GM18505 (cell line): ENCODE results near the gene PLA1A.
A peak's percentile ranks its signal among the peaks of the same experiment; 100 is the strongest.

Experiments used
- ATAC-seq: cut with Tn5 transposase; IDR thresholded peaks from one replicate; pipeline ENCODE4 v1.9.1; 2021; ENCODE audit not compliant: unreplicated experiment
- POLR2A ChIP-seq: IDR thresholded peaks from 4 replicates; pipeline ENCODE4 v1.6.1; 2011; ENCODE audit warnings: borderline replicate concordance; ENCODE audit not compliant: insufficient read depth, insufficient read length; ENCODE audit errors: extremely low read depth

Gene PLA1A

DNA sequence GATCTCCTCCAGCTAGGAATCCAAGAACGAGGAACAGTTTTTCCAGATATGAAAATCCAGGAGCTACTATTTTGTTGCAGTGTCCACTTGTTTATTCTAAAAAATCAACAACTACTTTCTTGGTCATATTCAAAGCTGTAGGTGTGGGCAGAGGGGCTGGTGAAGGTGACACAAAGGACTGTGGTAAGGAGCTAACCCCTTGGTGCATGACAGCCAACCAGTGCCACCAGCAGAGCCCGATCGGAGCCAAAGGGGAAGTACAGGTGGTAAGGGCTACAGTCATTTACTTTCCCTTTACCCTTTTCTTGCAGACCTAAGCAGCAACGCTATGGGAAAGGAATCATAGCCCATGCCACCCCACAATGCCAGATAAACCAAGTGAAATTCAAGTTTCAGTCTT is 30.7 kb downstream of the PLA1A start:
- no peak for TF ChIP-seq POLR2A
- peak; percentile 62 for ATAC-seq

DNA sequence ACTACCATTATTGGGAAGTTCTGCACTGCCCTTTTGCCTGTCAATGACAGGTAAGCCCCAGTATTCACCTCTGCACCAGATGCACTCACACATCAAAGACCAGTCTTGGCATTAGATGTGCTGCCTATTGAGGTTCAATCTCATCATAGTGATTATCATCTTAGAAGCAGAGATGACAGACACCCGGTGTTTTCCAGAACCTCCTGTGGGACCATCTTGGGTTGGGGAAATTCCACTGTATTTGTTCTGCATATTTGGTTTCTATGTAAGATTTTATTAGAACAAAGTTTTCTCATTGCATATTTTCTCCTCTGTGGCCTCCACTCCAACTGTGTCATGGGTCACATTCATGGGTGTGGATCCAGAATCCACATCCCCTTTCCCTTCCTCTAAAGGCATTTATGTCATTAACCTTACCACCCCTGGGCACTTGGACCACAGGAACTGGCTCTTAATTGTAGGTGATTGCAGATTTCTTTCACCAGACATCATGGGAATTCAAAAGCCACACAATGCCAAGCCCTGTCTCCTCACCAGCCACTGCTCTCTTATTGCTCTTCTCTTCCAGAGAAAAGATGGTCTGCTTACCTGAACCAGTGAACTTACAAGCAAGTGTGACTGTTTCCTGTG is 31.2 kb downstream of the PLA1A start:
- no peak for TF ChIP-seq POLR2A
- ATAC-seq: peak; percentile 30

DNA sequence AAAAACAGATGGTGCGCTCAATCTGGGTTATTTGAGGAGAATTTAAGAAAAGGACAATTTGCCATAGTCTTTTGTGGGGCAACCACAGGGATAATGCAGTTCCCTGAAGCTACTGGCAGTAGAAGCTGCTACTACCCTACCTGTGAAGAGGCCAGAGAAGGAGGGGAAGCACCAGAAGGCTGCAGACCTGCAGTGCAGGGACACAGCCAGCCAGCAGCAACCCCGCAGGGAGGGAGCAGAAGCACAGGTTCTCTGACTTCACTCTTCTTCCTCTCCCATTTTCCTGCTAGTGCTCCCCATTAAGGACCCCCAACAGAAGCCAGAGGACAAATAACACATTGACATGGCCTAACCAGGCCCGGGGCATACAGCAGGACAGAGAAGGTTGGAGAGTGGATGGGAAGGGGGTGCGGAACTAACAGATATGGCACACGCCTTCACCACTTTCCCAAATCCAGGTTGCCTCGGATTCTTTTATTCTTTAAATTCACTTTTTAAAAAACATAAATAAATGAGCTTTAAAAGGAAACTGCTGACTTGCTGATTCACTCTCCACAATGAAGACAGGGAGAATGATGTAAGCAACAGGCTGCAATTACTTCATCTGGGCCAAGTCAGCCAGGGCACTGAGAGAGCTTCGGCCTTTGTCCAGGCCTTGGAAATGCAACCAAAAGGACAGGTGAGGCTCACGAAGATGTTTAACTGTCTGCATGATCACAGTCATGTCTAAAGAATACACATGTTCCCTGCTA is 32.6 kb downstream of the PLA1A start:
- no peak for ATAC-seq
- TF ChIP-seq POLR2A: no peak

DNA sequence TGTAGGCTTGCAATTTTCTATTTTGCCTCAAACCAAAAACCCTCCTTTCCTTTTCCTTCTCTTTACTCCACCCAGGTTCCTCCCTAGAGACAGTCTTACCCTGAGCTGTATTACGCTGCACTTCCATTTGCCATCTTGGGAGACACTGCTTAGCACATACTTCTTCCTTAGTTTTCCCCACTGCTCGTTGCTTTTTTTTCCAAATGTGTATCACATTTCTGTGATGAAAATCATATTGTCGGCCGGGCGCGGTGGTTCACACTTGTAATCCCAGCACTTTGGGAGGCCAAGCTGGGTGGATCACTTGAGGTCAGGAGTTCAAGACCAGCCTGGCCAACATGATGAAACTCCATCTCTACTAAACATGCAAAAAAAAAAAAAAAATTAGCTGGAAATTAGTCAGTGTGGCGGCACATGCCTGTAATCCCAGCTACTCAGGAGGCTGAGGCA is 33.2 kb downstream of the PLA1A start:
- no peak for TF ChIP-seq POLR2A
- ATAC-seq: no peak

DNA sequence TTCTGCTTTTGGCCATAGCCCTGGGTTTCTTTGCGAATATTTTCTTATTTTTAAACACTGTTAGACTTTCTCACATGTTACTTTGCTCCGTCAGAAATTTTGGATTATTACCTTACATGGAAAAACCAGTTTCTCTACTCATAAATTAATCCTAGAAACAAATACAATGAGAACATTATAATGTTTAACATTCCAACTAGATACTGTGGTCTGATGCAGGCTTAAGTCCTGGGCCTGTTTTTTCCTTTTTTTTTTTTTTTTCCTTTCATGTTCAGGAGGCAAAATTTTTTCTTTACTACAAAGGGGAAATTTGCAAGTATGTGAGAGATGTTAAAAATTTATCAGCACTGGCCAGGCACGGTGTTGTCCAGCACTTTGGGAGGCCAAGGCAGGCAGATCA is 33.8 kb downstream of the PLA1A start:
- no peak for TF ChIP-seq POLR2A
- no peak for ATAC-seq

DNA sequence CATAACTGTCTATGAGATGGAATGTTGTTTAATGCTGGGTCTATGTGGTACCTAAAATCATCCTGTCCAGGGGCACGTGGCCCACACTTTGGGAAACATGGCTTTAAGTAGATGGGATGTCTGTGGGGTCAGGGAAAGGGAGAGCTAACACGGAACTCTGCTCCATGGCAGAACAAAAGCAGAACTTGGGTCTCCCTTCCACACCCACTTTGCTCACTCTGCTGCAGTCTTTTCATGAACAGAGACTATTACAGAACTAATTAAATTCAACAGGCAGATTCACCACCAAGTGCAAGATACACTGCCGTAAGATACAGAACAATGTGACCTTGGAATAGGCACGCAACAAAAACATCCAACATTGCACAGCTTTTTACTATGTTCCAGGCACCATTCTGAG is 34.5 kb downstream of the PLA1A start:
- no peak for TF ChIP-seq POLR2A

DNA sequence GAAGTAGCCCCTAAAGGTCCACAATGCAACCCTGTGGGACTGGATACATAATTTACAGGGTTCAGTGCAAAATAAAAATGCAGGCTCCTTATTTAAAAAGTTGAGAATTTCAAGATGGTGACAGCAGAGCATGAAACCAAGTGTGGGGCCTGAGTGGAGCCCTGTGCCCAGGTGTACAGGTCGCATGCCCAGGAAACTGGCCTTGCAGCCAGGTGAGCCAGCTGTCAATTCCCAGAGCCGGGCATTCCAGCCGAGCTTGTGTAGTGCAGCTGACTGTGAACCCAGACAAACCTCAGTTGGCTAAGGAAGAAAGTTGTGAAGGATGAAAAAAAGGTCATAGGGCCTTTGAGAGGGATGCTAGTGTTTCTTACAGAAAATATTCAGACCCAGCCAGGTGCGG is 35.1 kb downstream of the PLA1A start:
- no peak for ATAC-seq
- TF ChIP-seq POLR2A: no peak

More for the DNA sequence above, 34.5 kb downstream of the PLA1A start:
- no peak for ATAC-seq

DNA sequence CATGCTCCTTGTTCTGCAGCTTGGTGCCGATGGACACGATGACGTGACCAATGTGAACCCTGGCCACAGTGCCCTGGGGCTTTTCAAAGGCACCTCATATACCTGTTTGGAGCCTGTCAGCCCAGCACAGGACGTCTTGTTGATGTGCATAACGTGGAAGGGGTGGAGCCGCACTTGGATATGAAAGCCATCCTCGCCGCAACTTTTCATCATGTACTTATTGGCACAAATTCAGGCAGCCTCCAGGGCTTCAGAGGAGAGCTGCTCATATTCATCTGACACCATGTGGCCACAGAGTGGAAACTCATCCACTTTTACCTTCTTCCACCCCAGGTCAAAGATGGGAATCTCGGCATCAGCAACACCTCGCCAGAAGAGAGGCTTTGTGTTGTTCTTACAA is 38.0 kb downstream of the PLA1A start:
- no peak for TF ChIP-seq POLR2A
- ATAC-seq: no peak

DNA sequence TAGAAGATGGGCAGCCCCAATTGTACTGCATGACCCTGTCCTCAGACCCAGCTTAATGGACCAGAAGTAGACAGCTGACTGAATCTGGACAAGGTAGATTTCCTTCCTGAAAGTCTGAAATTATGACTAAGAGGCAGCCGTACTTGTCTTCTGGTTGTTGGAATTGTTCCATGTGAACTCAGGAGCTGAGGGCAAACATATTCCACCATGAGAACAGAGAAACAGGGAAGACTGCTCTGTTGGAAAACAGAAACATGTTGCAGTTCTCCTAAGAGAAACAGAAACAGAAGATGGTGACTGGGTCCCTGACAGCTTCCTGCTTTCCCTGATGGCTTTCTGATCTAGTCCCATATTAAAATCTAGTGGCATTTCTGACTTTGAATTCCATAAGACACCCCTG is 38.6 kb downstream of the PLA1A start:
- no peak for ATAC-seq
- no peak for TF ChIP-seq POLR2A

DNA sequence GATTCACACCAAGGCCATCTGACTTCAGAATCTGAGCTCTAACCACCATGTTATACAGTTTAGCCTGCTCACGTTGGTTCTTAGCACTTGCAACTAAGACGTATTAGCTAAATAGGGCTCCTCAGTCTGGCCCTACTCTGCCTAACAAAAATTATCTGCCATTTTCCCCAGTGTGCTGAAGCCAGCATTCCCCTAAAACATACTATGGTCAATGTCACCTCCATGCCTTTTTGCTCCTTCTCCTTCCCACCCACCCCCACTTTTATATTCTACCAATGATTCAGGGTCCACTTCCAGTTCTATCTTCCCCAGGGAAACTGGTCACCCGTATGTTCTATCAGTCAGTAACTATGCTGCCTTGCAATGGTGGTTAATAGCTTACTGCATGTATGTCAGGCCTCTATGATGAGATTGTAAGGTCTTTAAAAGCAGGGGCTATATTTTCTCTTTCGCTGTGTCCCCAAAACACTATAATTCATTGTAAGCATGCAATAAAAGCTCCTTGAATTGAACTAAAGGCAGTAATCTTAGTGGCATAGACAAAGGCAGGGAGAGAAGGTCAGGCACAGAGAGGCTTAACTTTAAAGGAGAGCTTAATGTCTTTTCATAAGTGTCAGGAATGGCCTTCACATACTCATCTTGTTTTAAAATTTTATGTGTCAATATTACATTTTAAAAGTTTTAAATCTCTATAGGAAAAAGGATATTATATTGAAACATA is 39.4 kb downstream of the PLA1A start:
- ATAC-seq: no peak
- TF ChIP-seq POLR2A: no peak

DNA sequence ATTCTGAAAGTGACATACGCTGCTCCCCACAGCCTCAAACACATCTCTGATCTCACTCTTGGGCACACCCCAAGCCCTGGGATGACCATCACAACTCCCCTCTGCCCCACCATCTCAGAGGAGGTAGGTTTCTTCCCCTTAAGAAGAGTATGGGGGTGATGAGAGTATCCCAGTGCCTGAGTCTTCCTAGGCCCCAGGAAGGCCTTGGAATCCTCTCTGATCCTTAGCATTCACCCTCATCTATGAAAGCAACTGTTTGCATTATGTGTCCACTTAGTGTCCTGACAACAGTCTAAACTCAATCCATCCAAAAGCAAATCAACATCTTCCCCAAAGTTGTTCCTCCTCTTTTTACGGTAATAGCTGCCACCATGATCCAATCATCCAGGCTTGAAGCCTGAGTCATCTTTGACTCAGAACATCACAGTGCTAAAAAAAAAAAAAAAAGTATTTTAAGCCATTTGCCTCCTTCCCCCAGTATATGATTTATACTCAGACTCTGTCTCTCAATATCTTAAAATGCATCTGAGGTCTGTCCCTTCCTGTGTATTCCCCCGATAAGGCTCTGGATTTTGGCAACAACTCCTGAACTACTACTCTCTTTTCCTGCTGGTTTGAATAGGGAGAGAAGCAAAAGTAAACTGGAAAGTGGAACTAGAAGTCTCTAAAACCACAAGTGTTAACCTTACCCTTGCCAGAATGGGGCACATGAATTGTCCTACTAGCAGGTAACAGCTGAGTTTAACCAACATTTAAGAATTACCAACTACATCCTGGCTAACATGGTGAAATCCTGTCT is 40.2 kb downstream of the PLA1A start:
- ATAC-seq: peak; percentile 42
- no peak for TF ChIP-seq POLR2A

DNA sequence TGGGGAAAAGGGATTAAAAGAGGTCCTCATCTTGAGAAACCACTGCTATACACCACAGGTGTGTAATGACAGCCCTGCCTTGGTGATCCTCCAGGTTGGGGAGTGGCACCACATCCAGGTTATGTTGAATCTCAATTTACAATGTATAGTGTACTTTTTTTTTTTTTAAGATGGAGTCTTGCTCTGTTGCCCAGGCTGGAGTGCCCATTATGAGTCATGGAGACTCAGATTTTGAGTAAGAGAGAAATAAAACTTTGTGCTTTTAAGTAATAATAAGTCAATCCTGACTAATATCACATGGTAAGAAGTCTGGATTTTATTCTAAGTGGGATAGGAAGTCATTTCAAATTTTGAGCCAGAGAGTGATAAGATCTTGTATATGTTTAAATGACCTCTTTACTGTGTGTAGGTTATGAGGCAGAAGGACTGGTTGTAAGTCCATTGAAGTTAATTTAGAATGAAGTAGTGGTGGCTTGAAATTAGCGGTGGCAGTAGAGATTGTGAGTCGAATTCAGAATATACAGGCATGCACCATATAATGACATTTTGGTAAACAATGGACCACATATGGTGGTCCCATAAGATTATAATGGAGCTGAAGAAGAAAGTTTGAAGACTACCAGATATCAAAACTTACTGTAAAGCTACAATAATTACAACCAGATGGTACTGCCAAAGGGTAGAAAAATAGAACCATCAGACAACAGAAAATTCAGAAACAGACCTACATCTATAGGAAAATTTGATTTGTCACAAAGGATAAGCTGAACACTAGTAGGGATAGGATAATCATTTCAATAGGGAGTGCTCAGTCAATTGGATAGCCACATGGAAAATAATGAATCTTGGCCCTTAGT is 42.0 kb downstream of the PLA1A start:
- no peak for TF ChIP-seq POLR2A

More for the DNA sequence above, 42.0 kb downstream of the PLA1A start:
- ATAC-seq: no peak
